HG02973 (cell line): Measurements from ENCODE around the gene ARF1.

Experiments used
- ATAC-seq: cut with Tn5 transposase; IDR thresholded peaks from one replicate; pipeline ENCODE4 v1.9.1; 2021; ENCODE audit warnings: moderate library complexity; ENCODE audit not compliant: unreplicated experiment

The ARF1 gene

GRCh38 chr1:228084797-228085196, 2.3 kb downstream of the ARF1 start:
- ATAC-seq = no peak

- no peak for ATAC-seq
Measured at GRCh38 chr1:228085287-228085951, 2.9 kb downstream of the ARF1 start.

GRCh38 chr1:228087771-228088251, 5.3 kb downstream of the ARF1 start:
- no peak for ATAC-seq

- no peak for ATAC-seq
Measured at GRCh38 chr1:228088586-228089498, 6.3 kb downstream of the ARF1 start.

GRCh38 chr1:228089519-228090380, 7.2 kb downstream of the ARF1 start:
- no peak for ATAC-seq

- ATAC-seq = no peak
Measured at GRCh38 chr1:228090613-228091081, 8.1 kb downstream of the ARF1 start.

- no peak for ATAC-seq
Measured at GRCh38 chr1:228091084-228091483, 8.6 kb downstream of the ARF1 start.

GRCh38 chr1:228092342-228093049, 10.0 kb downstream of the ARF1 start:
- no peak for ATAC-seq

- ATAC-seq = no peak
Measured at GRCh38 chr1:228093050-228093906, 10.8 kb downstream of the ARF1 start.

- no peak for ATAC-seq
Measured at GRCh38 chr1:228094432-228095016, 12.0 kb downstream of the ARF1 start.

GRCh38 chr1:228095161-228095560, 12.7 kb downstream of the ARF1 start:
- ATAC-seq = no peak

GRCh38 chr1:228095938-228096337, 13.4 kb downstream of the ARF1 start:
- ATAC-seq = no peak

GRCh38 chr1:228096416-228097332, 14.2 kb downstream of the ARF1 start:
- ATAC-seq = no peak

- no peak for ATAC-seq
Measured at GRCh38 chr1:228097333-228098081, 15.0 kb downstream of the ARF1 start.

- no peak for ATAC-seq
Measured at GRCh38 chr1:228098323-228098931, 15.9 kb downstream of the ARF1 start.

GRCh38 chr1:228099331-228099732, 16.8 kb downstream of the ARF1 start:
- ATAC-seq = no peak
